Measurements from ENCODE around the gene DHX30.
A peak's percentile ranks its signal among the peaks of the same experiment; 100 is the strongest.

The DHX30 gene

GRCh38 chr3:47848599-47849117 is 45.7 kb downstream of the DHX30 start:
- TF ChIP-seq CTCF (IDR thresholded peaks at IDR 0.05; ENCODE audit: low read depth, low read length, missing control alignments) = no peak
- no peak for DNase-seq (ENCODE audit: extremely low read depth, low read depth)
- no peak overlapping the region for H3K4me3 ChIP-seq (replicated peaks; ENCODE audit: low read depth, low read length)

GRCh38 chr3:47849186-47849698 is 46.3 kb downstream of the DHX30 start:
- no peak overlapping the region for H3K4me3 ChIP-seq (replicated peaks; ENCODE audit: low read depth, low read length)
- TF ChIP-seq CTCF (IDR thresholded peaks at IDR 0.05; ENCODE audit: low read depth, low read length, missing control alignments) = no peak
- DNase-seq (ENCODE audit: extremely low read depth, low read depth) = no peak

GRCh38 chr3:47849699-47850563 is 47.0 kb downstream of the DHX30 start:
- no peak for DNase-seq (ENCODE audit: extremely low read depth, low read depth)
- H3K4me3 ChIP-seq (replicated peaks; ENCODE audit: low read depth, low read length) = no peak overlapping the region
- TF ChIP-seq CTCF (IDR thresholded peaks at IDR 0.05; ENCODE audit: low read depth, low read length, missing control alignments) = peak; percentile 58

GRCh38 chr3:47850564-47851410 is 47.8 kb downstream of the DHX30 start:
- no peak for TF ChIP-seq CTCF (IDR thresholded peaks at IDR 0.05; ENCODE audit: low read depth, low read length, missing control alignments)
- H3K4me3 ChIP-seq (replicated peaks; ENCODE audit: low read depth, low read length) = no peak overlapping the region
- DNase-seq (ENCODE audit: extremely low read depth, low read depth) = no peak

- no peak for DNase-seq (ENCODE audit: extremely low read depth, low read depth)
- H3K4me3 ChIP-seq (replicated peaks; ENCODE audit: low read depth, low read length) = no peak overlapping the region
- no peak for TF ChIP-seq CTCF (IDR thresholded peaks at IDR 0.05; ENCODE audit: low read depth, low read length, missing control alignments)
Observed at GRCh38 chr3:47851888-47852603, 49.1 kb downstream of the DHX30 start.
